ENCODE results near the gene FCRLB.

FCRLB gene

GRCh38 chr1:161706113-161706481 is 15.2 kb upstream of the FCRLB start:
- Histone ChIP-seq H3K36me3 (no peaks in the 10 kb centered on the region), H3K4me1 (no peaks in the 10 kb centered on the region), H3K9me3 (no peaks in the 10 kb centered on the region), H3K27me3 (peaks cover 3% of the 10 kb centered on the region), H3K4me3 (ENCODE audit: low read depth, low read length) (no peak overlapping the region)
- DNase-seq = no peak
- no peak for TF ChIP-seq CTCF (IDR thresholded peaks at IDR 0.05; ENCODE audit: low read depth, low read length)

GRCh38 chr1:161706482-161707347 is 14.6 kb upstream of the FCRLB start, which contains the start of gene FCRLA:
TSS of gene FCRLA (plus strand) at chr1:161707229. CDS start at chr1:161707265, 36 bp downstream.
- DNase-seq = no peak
- no peaks in the 10 kb centered on the region for H3K36me3 ChIP-seq
- no peak for TF ChIP-seq CTCF (IDR thresholded peaks at IDR 0.05; ENCODE audit: low read depth, low read length)
- peaks cover 3% of the 10 kb centered on the region for H3K27me3 ChIP-seq
- H3K9me3 ChIP-seq = no peaks in the 10 kb centered on the region
- H3K4me1 ChIP-seq = no peaks in the 10 kb centered on the region
- no peak within 1 kb of the TSS for H3K4me3 ChIP-seq (ENCODE audit: low read depth, low read length)

GRCh38 chr1:161707503-161707902 is 13.8 kb upstream of the FCRLB start:
- Histone ChIP-seq H3K9me3 (no peaks in the 10 kb centered on the region), H3K4me1 (no peaks in the 10 kb centered on the region), H3K27me3 (no peaks in the 10 kb centered on the region; the same call in 1 of the 2 replicates), H3K36me3 (no peaks in the 10 kb centered on the region), H3K4me3 (ENCODE audit: low read depth, low read length) (no peak overlapping the region)
- DNase-seq = no peak
- TF ChIP-seq CTCF (IDR thresholded peaks at IDR 0.05; ENCODE audit: low read depth, low read length) = no peak

- H3K4me1 ChIP-seq = no peaks in the 10 kb centered on the region
- H3K36me3 ChIP-seq = no peaks in the 10 kb centered on the region
- no peaks in the 10 kb centered on the region; the same call in 1 of the 2 replicates for H3K27me3 ChIP-seq
- H3K9me3 ChIP-seq = no peaks in the 10 kb centered on the region
- no peak overlapping the region for H3K4me3 ChIP-seq (ENCODE audit: low read depth, low read length)
- no peak for DNase-seq
- no peak for TF ChIP-seq CTCF (IDR thresholded peaks at IDR 0.05; ENCODE audit: low read depth, low read length)
Observed at GRCh38 chr1:161709373-161709772, 12.0 kb upstream of the FCRLB start.

- Histone ChIP-seq H3K4me3 (ENCODE audit: low read depth, low read length) (no peak overlapping the region), H3K36me3 (no peaks in the 10 kb centered on the region), H3K27me3 (peaks cover 5% of the 10 kb centered on the region), H3K9me3 (no peaks in the 10 kb centered on the region), H3K4me1 (no peaks in the 10 kb centered on the region)
- no peak for TF ChIP-seq CTCF (IDR thresholded peaks at IDR 0.05; ENCODE audit: low read depth, low read length)
- no peak for DNase-seq
Observed at GRCh38 chr1:161710560-161710959, 10.8 kb upstream of the FCRLB start.
